H9 (cell line): ENCODE results near the gene ZNF691. TPM values are rescaled to one million over a fixed set of nuclear protein-coding genes. Genes with fewer than 3 reads are reported as not detected.

Experiments
- DNase-seq: peaks from one replicate; pipeline ENCODE4 v3.0.0-alpha.2; 2017
- H2AFZ ChIP-seq: one replicate; pipeline ENCODE4 v1.6.1; 2013; ENCODE audit warnings: mild to moderate bottlenecking, low read length, control low read depth, moderate library complexity
- H2AK5ac ChIP-seq: 2 replicates; pipeline ENCODE4 v1.6.1; 2013; ENCODE audit warnings: low read length, control low read depth, mixed read lengths; ENCODE audit not compliant: insufficient read length
- H2BK120ac ChIP-seq: one replicate; pipeline ENCODE4 v1.6.1; 2013; ENCODE audit warnings: low read depth, mild to moderate bottlenecking, low read length, control low read depth, inconsistent platforms; ENCODE audit not compliant: poor library complexity, severe bottlenecking
- H2BK12ac ChIP-seq: 2 replicates; pipeline ENCODE4 v1.6.1; 2013; ENCODE audit warnings: low read length, control low read depth, mixed read lengths, low read depth; ENCODE audit not compliant: insufficient read length
- H2BK15ac ChIP-seq: 2 replicates; pipeline ENCODE4 v1.6.1; 2013; ENCODE audit warnings: low read depth, low read length, control low read depth
- H2BK20ac ChIP-seq: one replicate; pipeline ENCODE4 v1.6.1; 2013; ENCODE audit warnings: low read depth, mild to moderate bottlenecking, low read length, control low read depth, inconsistent platforms; ENCODE audit not compliant: poor library complexity, severe bottlenecking
- H2BK5ac ChIP-seq: 2 replicates; pipeline ENCODE4 v1.6.1; 2013; ENCODE audit warnings: low read length, control low read depth, mixed read lengths; ENCODE audit not compliant: insufficient read length
- H3K14ac ChIP-seq: 2 replicates; pipeline ENCODE4 v1.6.1; 2013; ENCODE audit warnings: low read length, control low read depth; ENCODE audit not compliant: insufficient read depth
- H3K18ac ChIP-seq: 2 replicates; pipeline ENCODE4 v1.6.1; 2013; ENCODE audit warnings: low read depth, mild to moderate bottlenecking, mixed read lengths, low read length, control low read depth; ENCODE audit not compliant: insufficient read length
- H3K23ac ChIP-seq: 2 replicates; pipeline ENCODE4 v1.6.1; 2013; ENCODE audit warnings: low read length, control low read depth, mixed read lengths, low read depth; ENCODE audit not compliant: insufficient read length
- H3K23me2 ChIP-seq: 2 replicates; pipeline ENCODE4 v1.6.1; 2013; ENCODE audit warnings: low read depth, mild to moderate bottlenecking, mixed read lengths, low read length, control low read depth; ENCODE audit not compliant: insufficient read length, poor library complexity, severe bottlenecking
- H3K27ac ChIP-seq: 2 replicates; pipeline ENCODE4 v1.5.1; 2013; ENCODE audit warnings: low read length, control low read depth, mixed read lengths, low read depth; ENCODE audit not compliant: insufficient read length
- H3K27me3 ChIP-seq: 2 replicates; pipeline ENCODE4 v1.6.1; 2013; ENCODE audit warnings: low read length, control low read depth, inconsistent platforms; ENCODE audit not compliant: insufficient read depth
- H3K4ac ChIP-seq: 2 replicates; pipeline ENCODE4 v1.6.1; 2013; ENCODE audit warnings: low read depth, mild to moderate bottlenecking, control low read depth, inconsistent platforms, low read length, moderate library complexity
- H3K4me1 ChIP-seq: 2 replicates; pipeline ENCODE4 v1.6.1; 2013; ENCODE audit warnings: low read length, control low read depth, inconsistent platforms; ENCODE audit not compliant: insufficient read depth
- H3K4me2 ChIP-seq: 2 replicates; pipeline ENCODE4 v1.6.1; 2013; ENCODE audit warnings: low read length, control low read depth, mixed read lengths; ENCODE audit not compliant: insufficient read length, insufficient read depth
- H3K56ac ChIP-seq: 2 replicates; pipeline ENCODE4 v1.6.1; 2013; ENCODE audit warnings: low read depth, mild to moderate bottlenecking, mixed read lengths, low read length, control low read depth; ENCODE audit not compliant: insufficient read length
- H3K79me1 ChIP-seq: 2 replicates; pipeline ENCODE4 v1.6.1; 2013; ENCODE audit warnings: low read depth, mild to moderate bottlenecking, moderate library complexity, low read length, control low read depth, inconsistent platforms; ENCODE audit not compliant: insufficient read depth, poor library complexity, severe bottlenecking
- H3K79me2 ChIP-seq: 2 replicates; pipeline ENCODE4 v1.6.1; 2013; ENCODE audit warnings: low read length, control low read depth, inconsistent platforms; ENCODE audit not compliant: insufficient read depth
- H3K9ac ChIP-seq: 2 replicates; pipeline ENCODE4 v1.6.1; 2013; ENCODE audit warnings: low read length, control low read depth, mixed read lengths; ENCODE audit not compliant: insufficient read length; ENCODE audit errors: extremely low read depth
- H3K9me3 ChIP-seq: one replicate; pipeline ENCODE4 v1.6.1; 2013; ENCODE audit warnings: low read depth, low read length, inconsistent platforms; ENCODE audit not compliant: control insufficient read depth
- H3T11ph ChIP-seq: one replicate; pipeline ENCODE4 v1.6.1; 2013; ENCODE audit warnings: mild to moderate bottlenecking, low read length, control low read depth, inconsistent platforms
- H4K20me1 ChIP-seq: one replicate; pipeline ENCODE4 v1.6.1; 2013; ENCODE audit not compliant: control insufficient read depth, insufficient read length, insufficient read depth
- H4K5ac ChIP-seq: 2 replicates; pipeline ENCODE4 v1.6.1; 2013; ENCODE audit warnings: low read depth, mild to moderate bottlenecking, mixed read lengths, low read length, control low read depth; ENCODE audit not compliant: insufficient read length
- H4K8ac ChIP-seq: replicated peaks from 2 replicates; pipeline ENCODE4 v1.6.1; 2013; ENCODE audit warnings: low read length, control low read depth, mixed read lengths, low read depth; ENCODE audit not compliant: insufficient read length
- H4K91ac ChIP-seq: 2 replicates; pipeline ENCODE4 v1.6.1; 2013; ENCODE audit warnings: low read depth, mild to moderate bottlenecking, moderate library complexity, mixed read lengths, low read length, control low read depth; ENCODE audit not compliant: insufficient read length
- H3K27ac Mint-ChIP-seq, 3 experiments: 2 replicates in 2 of 3; 3 replicates in 1 of 3; pipeline ENCODE4 v1.8.0; 2020 to 2021; ENCODE audit warnings: mixed read lengths in 3 of 3, mild to moderate bottlenecking in 1 of 3, moderate library complexity in 1 of 3
- H3K27me3 Mint-ChIP-seq: 2 replicates; pipeline ENCODE4 v1.8.0; 2021; ENCODE audit warnings: low read depth, mild to moderate bottlenecking, moderate library complexity, mixed read lengths
- H3K36me3 Mint-ChIP-seq, 3 experiments: 2 replicates in 2 of 3; 3 replicates in 1 of 3; pipeline ENCODE4 v1.8.0; 2020 to 2021; ENCODE audit warnings: low read depth in 3 of 3, mixed read lengths in 3 of 3; ENCODE audit not compliant: insufficient read depth in 1 of 3
- H3K4me1 Mint-ChIP-seq, 2 experiments: 2 replicates each; pipeline ENCODE4 v1.8.0; 2020; ENCODE audit warnings: mixed read lengths in 2 of 2
- H3K4me3 Mint-ChIP-seq, 2 experiments: 2 replicates in 1 of 2; 3 replicates in 1 of 2; pipeline ENCODE4 v1.8.0; 2020 to 2021; ENCODE audit warnings: mild to moderate bottlenecking in 2 of 2, mixed read lengths in 2 of 2, moderate library complexity in 1 of 2
- H3K9me3 Mint-ChIP-seq, 2 experiments: 2 replicates in 1 of 2; 3 replicates in 1 of 2; pipeline ENCODE4 v1.8.0; 2020; ENCODE audit warnings: mild to moderate bottlenecking in 2 of 2, mixed read lengths in 2 of 2, moderate library complexity in 1 of 2
- CTCF ChIP-seq: fragments of 200-600 bp; sonication (generic); conservative IDR thresholded peaks from 3 replicates; pipeline ENCODE4 v1.8.0; 2021; ENCODE audit warnings: antibody characterized with exemption, mild to moderate bottlenecking
- WGBS: extraction: QIAGEN DNeasy Blood & Tissue Kit; methylation state at CpG from one replicate; pipeline ENCODE4 v1.1.7; 2013; ENCODE audit warnings: missing lambda C conversion rate, low lambda C conversion rate, mixed read lengths; ENCODE audit not compliant: insufficient read length; ENCODE audit errors: extremely low coverage; 5-methylcytosine and 5-hydroxymethylcytosine counted together
- total RNA-seq: library from RNA; stranded (reverse); gene quantifications from 2 replicates; pipeline ENCODE4 v1.2.1, GENCODE V29; 2021

ZNF691 gene
- total RNA-seq, 1 experiment from 2014 or later = 20.1 TPM

GRCh38 chr1:42877380-42877779 is 31.0 kb downstream of the ZNF691 start:
- Histone ChIP-seq H3K4me2 (no peak overlapping the region), H2AFZ (no peak overlapping the region), H3K23ac (no peak overlapping the region), H3K79me2 (no peaks in the 10 kb centered on the region), H2BK5ac (no peak overlapping the region), H3K4ac (no peak overlapping the region), H3K56ac (no peak overlapping the region), H3K23me2 (no peaks in the 10 kb centered on the region), H3K79me1 (no peaks in the 10 kb centered on the region), H2AK5ac (no peak overlapping the region), H4K5ac (no peak overlapping the region), H2BK120ac (no peak overlapping the region), H4K8ac (no peak overlapping the region), H3K9me3 (no peaks in the 10 kb centered on the region), H4K91ac (no peak overlapping the region), H3T11ph (no peak overlapping the region), H3K4me1 (peaks cover 2% of the 10 kb centered on the region; the same call in 1 of the 2 replicates), H3K14ac (no peak overlapping the region), H3K18ac (no peak overlapping the region), H3K27me3 (no peaks in the 10 kb centered on the region), H2BK12ac (no peak overlapping the region), H3K27ac (no peak overlapping the region), H4K20me1 (no peaks in the 10 kb centered on the region), H2BK15ac (no peak overlapping the region), H3K9ac (no peak overlapping the region), H2BK20ac (no peak overlapping the region)
- H3K36me3 Mint-ChIP-seq = no peaks in the 10 kb centered on the region
- no peak overlapping the region for H3K27ac Mint-ChIP-seq
- TF ChIP-seq CTCF = no peak
- peaks cover 7 to 9% of the 10 kb centered on the region in 2 experiments; a peak in 4 of 5 replicates for H3K9me3 Mint-ChIP-seq
- no peak for DNase-seq
- peaks cover 9 to 10% of the 10 kb centered on the region in 2 experiments; a peak in 3 of 4 replicates for H3K4me1 Mint-ChIP-seq
- H3K27me3 Mint-ChIP-seq = peaks cover 15% of the 10 kb centered on the region
- no peak overlapping the region for H3K4me3 Mint-ChIP-seq
- no CpG with 5 or more reads among the region's 2 CpGs for WGBS
